Endothelial cell of umbilical vein (primary cell): ENCODE data around the gene HVCN1. TPM values are rescaled to one million over a fixed set of nuclear protein-coding genes. Genes with fewer than 3 reads are reported as not detected.

Source experiments
- BruUV-seq: library from RNA; stranded (reverse); fragments of 400-500 nt; replicated peaks from 2 replicates; lab custom pipeline; 2021; lab: Mats Ljungman, UMichigan
- CTCF ChIA-PET: fragments of 300-600, 350-600 bp; sonication (Branson Sonifier 250); formaldehyde crosslinking; loops from one replicate; lab custom pipeline; 2021; ENCODE audit warnings: antibody characterized with exemption, inconsistent platforms; lab: Charles Lee
- POLR2A ChIA-PET: fragments of 300-600, 350-600 bp; sonication (Branson Sonifier 250); formaldehyde crosslinking; loops from one replicate; lab custom pipeline; 2021; ENCODE audit warnings: antibody characterized with exemption, inconsistent platforms; lab: Charles Lee
- DNase-seq: peaks from one replicate; pipeline ENCODE4 v3.0.0-alpha.2; 2011; ENCODE audit warnings: low read depth, low spot score
- FAIRE-seq: peaks from 2 replicates; lab custom pipeline; 2011; peaks lifted over from hg19 to GRCh38; lab: Jason Lieb, UNC
- H2AFZ ChIP-seq: 2 replicates; pipeline ENCODE4 v1.6.0; 2012; ENCODE audit warnings: low read depth, low read length, control low read depth, inconsistent platforms
- H3K27ac ChIP-seq: 2 replicates; pipeline ENCODE4 v1.5.1; 2011; ENCODE audit warnings: low read depth, mild to moderate bottlenecking, control low read depth, low read length, moderate library complexity; ENCODE audit not compliant: insufficient read depth
- H3K27me3 ChIP-seq, 2 experiments: 2 replicates each; pipeline versions ENCODE4 v1.6.0 to v1.6.1; 2011; ENCODE audit warnings: low read length in 2 of 2, mixed read lengths in 1 of 2; ENCODE audit not compliant: control insufficient read depth in 2 of 2, insufficient read depth in 2 of 2
- H3K36me3 ChIP-seq, 2 experiments: 2 replicates in 1 of 2; 3 replicates in 1 of 2; pipeline ENCODE4 v1.5.1; 2011; ENCODE audit warnings: low read length in 2 of 2, mild to moderate bottlenecking in 1 of 2, moderate library complexity in 1 of 2; ENCODE audit not compliant: control insufficient read depth in 2 of 2, insufficient read depth in 2 of 2; ENCODE audit errors: extremely low read depth in 1 of 2
- H3K4me1 ChIP-seq: 3 replicates; pipeline ENCODE4 v1.5.1; 2011; ENCODE audit warnings: mild to moderate bottlenecking, low read length; ENCODE audit not compliant: control insufficient read depth, insufficient read depth; ENCODE audit errors: extremely low read depth
- H3K4me2 ChIP-seq: 2 replicates; pipeline ENCODE4 v1.6.1; 2011; ENCODE audit warnings: low read length, control low read depth, mixed read lengths; ENCODE audit not compliant: insufficient read depth
- H3K4me3 ChIP-seq, 3 experiments: fragments of 200-600 bp in 1 of 3; sonication (generic), shearing (Covaris generic) in 1 of 3; replicated peaks in 1 of 3; 2 replicates each; pipeline ENCODE4 v1.5.1; 2011 to 2016; ENCODE audit warnings: control low read depth in 3 of 3, low read length in 3 of 3, mild to moderate bottlenecking in 2 of 3, inconsistent platforms in 1 of 3, low read depth in 1 of 3, moderate library complexity in 1 of 3; ENCODE audit not compliant: insufficient read depth in 1 of 3
- H3K79me2 ChIP-seq: 2 replicates; pipeline ENCODE4 v1.6.0; 2012; ENCODE audit warnings: low read length, inconsistent platforms; ENCODE audit not compliant: control insufficient read depth, insufficient read depth
- H3K9ac ChIP-seq: replicated peaks from 2 replicates; pipeline ENCODE3; 2011; ENCODE audit warnings: low read length, control low read depth; ENCODE audit not compliant: insufficient read depth; ENCODE audit errors: extremely low read depth
- H3K9me1 ChIP-seq: replicated peaks from 3 replicates; pipeline ENCODE4 v1.6.0; 2011; ENCODE audit warnings: mild to moderate bottlenecking, low read length; ENCODE audit not compliant: control insufficient read depth, insufficient read depth; ENCODE audit errors: extremely low read depth
- H3K9me3 ChIP-seq: replicated peaks from 2 replicates; pipeline ENCODE4 v1.5.1; 2012; ENCODE audit warnings: low read length, inconsistent platforms; ENCODE audit not compliant: control insufficient read depth, insufficient read depth
- H4K20me1 ChIP-seq: replicated peaks from 2 replicates; pipeline ENCODE3; 2011; ENCODE audit warnings: mild to moderate bottlenecking, low read length; ENCODE audit not compliant: control insufficient read depth, insufficient read depth; ENCODE audit errors: extremely low read depth
- EZH2 ChIP-seq: IDR thresholded peaks from 2 replicates; pipeline ENCODE4 v1.6.1; 2012; ENCODE audit warnings: borderline replicate concordance, low read depth, mild to moderate bottlenecking, moderate library complexity, low read length, inconsistent platforms; ENCODE audit not compliant: severe bottlenecking
- FOS ChIP-seq: IDR thresholded peaks from 2 replicates; pipeline ENCODE4 v1.6.1; 2011; ENCODE audit warnings: mild to moderate bottlenecking, low read length, moderate library complexity, borderline replicate concordance; ENCODE audit not compliant: insufficient read depth
- GATA2 ChIP-seq: IDR thresholded peaks from 2 replicates; pipeline ENCODE4 v1.7.0; 2011; ENCODE audit warnings: low read depth, mild to moderate bottlenecking, moderate library complexity, mixed read lengths, low read length; ENCODE audit not compliant: insufficient read length, insufficient read depth
- JUN ChIP-seq: IDR thresholded peaks from 2 replicates; pipeline ENCODE4 v1.6.1; 2011; ENCODE audit warnings: borderline replicate concordance, low read depth; ENCODE audit not compliant: insufficient read length, insufficient read depth
- MYC ChIP-seq: IDR thresholded peaks from one replicate; pipeline ENCODE4 v1.6.1; 2011; ENCODE audit warnings: mild to moderate bottlenecking, low read depth, low read length
- POLR2A ChIP-seq: IDR thresholded peaks from 2 replicates; pipeline ENCODE4 v1.6.1; 2012; ENCODE audit warnings: low read depth, mild to moderate bottlenecking, control low read depth, low read length
- POLR2AphosphoS5 ChIP-seq: IDR thresholded peaks from 2 replicates; pipeline ENCODE4 v1.6.1; 2012; ENCODE audit warnings: low read depth, mild to moderate bottlenecking, control low read depth, low read length, moderate library complexity; ENCODE audit not compliant: insufficient read depth
- dilution Hi-C: fragments of 300-500 bp; cut with MboI; formaldehyde crosslinking; loops from one replicate; pipeline ENCODE4 v1.15.0; 2019; ENCODE audit warnings: low sequenced_read_pairs; ENCODE audit not compliant: extremely low pct_ligation_motif_present
- intact Hi-C: fragments of 100-400 bp; cut with micrococcal nuclease; formaldehyde crosslinking; loops from one replicate; pipeline ENCODE4 v1.10.0; 2022
- polyA plus RNA-seq, 4 experiments: library from polyadenylated mRNA; depleted of rRNA in 3 of 4; stranded (reverse) in 3 of 4; unstranded in 1 of 4; fragments of >200 nt; gene quantifications; 2 replicates each; pipeline versions ENCODE4 v1.2.1 to v1.2.3, GENCODE V29; 2011 to 2012; ENCODE audit warnings: missing spikeins in 1 of 4
- total RNA-seq: library from RNA; stranded (reverse); gene quantifications from 2 replicates; pipeline ENCODE4 v1.2.3, GENCODE V29; 2021
- TF ChIP-seq, protein P1 (sequence below), 2 donors: IDR thresholded peaks; 1 replicate in 1 of 2; 2 replicates in 1 of 2; pipeline ENCODE4 v1.5.1; 2011; ENCODE audit warnings: low read length in 2 of 2, mild to moderate bottlenecking in 2 of 2, moderate library complexity in 2 of 2, control low read depth in 1 of 2, inconsistent platforms in 1 of 2, low read depth in 1 of 2; ENCODE audit not compliant: insufficient read depth in 1 of 2; ENCODE audit errors: extremely low read depth in 1 of 2
- TF ChIP-seq, protein P2 (sequence below): IDR thresholded peaks from 2 replicates; pipeline ENCODE4 v1.6.1; 2011; ENCODE audit not compliant: insufficient read depth, insufficient read length

The HVCN1 gene
- total and polyA plus RNA-seq, 2 donors (not counting 3 experiments of a cell fraction or from before 2014, with no cell fraction given) = 3.7 to 8.4 TPM

DNA sequence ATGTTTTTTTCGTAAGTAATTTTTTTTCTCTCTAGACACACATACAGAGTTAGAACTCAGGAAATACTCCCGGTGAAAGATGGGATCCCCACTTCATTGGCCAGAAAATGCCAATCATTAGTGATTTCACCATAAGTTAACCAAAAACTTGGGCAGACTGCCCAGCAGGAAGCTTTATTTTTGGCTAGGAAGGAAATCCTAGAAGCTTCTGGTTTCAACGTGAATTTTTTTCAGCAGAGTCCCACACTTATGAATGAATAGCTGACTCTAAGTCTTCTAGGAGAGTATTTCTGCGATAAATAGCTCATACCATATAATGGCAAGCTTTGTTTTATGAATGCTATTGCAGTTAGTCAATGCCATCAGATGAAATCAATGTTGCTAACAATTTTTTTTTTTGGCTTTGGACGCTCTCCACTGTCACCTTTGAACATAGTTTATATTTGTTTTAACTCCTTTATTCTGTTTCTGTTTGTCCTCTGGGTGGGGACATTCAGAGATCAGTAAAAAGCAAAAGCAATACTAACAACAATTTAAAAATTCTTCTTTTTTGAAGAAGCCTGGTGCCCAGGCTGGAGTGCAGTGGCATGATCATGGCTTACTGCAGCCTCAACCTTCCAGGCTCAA is 44.3 kb upstream of the HVCN1 start:
- BruUV-seq = no TSS peak
- no peak overlapping the region for H3K4me2 ChIP-seq
- H3K27ac ChIP-seq = no peak overlapping the region
- no peaks in the 10 kb centered on the region for H3K27me3 ChIP-seq
- H4K20me1 ChIP-seq = peaks cover 9% of the 10 kb centered on the region
- peaks cover 15 to 24% of the 10 kb centered on the region in 2 experiments for H3K36me3 ChIP-seq
- H3K9me3 ChIP-seq = no peaks in the 10 kb centered on the region
- CTCF ChIA-PET = interaction anchor here (0.6 to 1.3 kb wide), 4 partner anchors 16 to 1256 kb away, joined by 3 to 7 read pairs (median 3); partner anchors contain the start of genes KCTD10 and UBE3B
- H3K9me1 ChIP-seq = no peaks in the 10 kb centered on the region
- intact Hi-C loops (no loop called here), dilution Hi-C loops (no loop called here)
- no peak for FAIRE-seq
- peaks cover 12% of the 10 kb centered on the region for H3K4me1 ChIP-seq
- no peak for TF ChIP-seq EZH2
- TF ChIP-seq, protein P1, sequence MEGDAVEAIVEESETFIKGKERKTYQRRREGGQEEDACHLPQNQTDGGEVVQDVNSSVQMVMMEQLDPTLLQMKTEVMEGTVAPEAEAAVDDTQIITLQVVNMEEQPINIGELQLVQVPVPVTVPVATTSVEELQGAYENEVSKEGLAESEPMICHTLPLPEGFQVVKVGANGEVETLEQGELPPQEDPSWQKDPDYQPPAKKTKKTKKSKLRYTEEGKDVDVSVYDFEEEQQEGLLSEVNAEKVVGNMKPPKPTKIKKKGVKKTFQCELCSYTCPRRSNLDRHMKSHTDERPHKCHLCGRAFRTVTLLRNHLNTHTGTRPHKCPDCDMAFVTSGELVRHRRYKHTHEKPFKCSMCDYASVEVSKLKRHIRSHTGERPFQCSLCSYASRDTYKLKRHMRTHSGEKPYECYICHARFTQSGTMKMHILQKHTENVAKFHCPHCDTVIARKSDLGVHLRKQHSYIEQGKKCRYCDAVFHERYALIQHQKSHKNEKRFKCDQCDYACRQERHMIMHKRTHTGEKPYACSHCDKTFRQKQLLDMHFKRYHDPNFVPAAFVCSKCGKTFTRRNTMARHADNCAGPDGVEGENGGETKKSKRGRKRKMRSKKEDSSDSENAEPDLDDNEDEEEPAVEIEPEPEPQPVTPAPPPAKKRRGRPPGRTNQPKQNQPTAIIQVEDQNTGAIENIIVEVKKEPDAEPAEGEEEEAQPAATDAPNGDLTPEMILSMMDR (IDR thresholded peaks at IDR 0.05; ENCODE audit: extremely low read depth in 1 of 2, insufficient read depth in 1 of 2, low read depth in 1 of 2, low read length in 2 of 2) = no peak
- TF ChIP-seq, protein P2, sequence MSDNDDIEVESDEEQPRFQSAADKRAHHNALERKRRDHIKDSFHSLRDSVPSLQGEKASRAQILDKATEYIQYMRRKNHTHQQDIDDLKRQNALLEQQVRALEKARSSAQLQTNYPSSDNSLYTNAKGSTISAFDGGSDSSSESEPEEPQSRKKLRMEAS = no peak
- no peak for TF ChIP-seq GATA2
- TF ChIP-seq POLR2A = no peak
- no peak for TF ChIP-seq POLR2AphosphoS5
- no peak for TF ChIP-seq MYC
- TF ChIP-seq JUN = no peak
- no peak for TF ChIP-seq FOS
- DNase-seq = no peak
- POLR2A ChIA-PET = no interaction called here
- no peak overlapping the region for H3K4me3 ChIP-seq
- no peak overlapping the region for H3K9ac ChIP-seq
- H2AFZ ChIP-seq = no peak overlapping the region
- peaks cover 99% of the 10 kb centered on the region for H3K79me2 ChIP-seq
